ENCODE data around the gene LRP5.

LRP5 gene

DNA sequence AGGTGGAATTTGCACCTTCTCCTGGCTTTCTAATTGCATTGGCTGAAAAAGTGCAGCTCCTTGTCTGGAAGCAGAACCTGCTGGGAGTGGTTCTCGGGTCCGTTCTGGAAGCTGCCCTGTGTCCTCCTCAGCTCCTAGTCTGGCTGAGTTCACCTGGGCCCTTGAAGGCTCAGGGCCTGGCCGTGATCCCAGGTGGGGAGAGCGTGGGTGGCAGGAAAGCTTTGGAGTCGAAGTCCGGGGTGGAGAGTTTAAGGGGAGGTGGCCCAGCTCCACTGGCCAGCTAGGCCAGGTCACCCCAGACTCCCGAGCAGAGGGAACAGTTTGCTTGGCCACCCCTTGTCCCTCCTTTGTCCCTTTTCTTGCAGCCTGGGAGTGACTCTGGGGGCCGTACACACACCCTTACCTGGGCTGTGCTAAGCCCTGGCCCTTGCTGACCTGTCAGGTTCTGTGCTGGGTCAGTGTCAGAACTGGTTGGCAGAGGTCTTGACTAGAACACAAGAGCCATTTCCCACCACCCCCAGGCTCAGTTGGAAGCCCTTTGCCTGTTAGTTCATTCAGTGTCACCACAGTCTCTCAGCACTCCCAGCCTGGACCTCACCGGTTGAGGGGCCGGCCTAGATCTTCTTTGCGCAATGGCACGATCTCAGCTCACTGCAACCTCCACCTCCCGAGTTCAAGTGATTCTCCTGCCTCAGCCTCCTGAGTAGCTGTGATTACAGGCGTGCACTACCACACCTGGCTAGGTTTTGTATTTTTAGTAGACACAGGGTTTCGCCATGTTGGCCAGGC, 37.3 kb downstream of the LRP5 start:
- H3K4me1 ChIP-seq (ENCODE audit: insufficient read depth, low read length), result peaks cover 6% of the 10 kb centered on the region; the same call in 1 of the 2 replicates
- no peak overlapping the region for H3K9ac ChIP-seq (ENCODE audit: low read depth, low read length)
- no peaks in the 10 kb centered on the region for H3K36me3 ChIP-seq (ENCODE audit: insufficient read depth, low read length)
- peaks cover 4% of the 10 kb centered on the region; the same call in 1 of the 2 replicates for H3K9me3 ChIP-seq (ENCODE audit: control insufficient read depth, insufficient read depth, low read length)

DNA sequence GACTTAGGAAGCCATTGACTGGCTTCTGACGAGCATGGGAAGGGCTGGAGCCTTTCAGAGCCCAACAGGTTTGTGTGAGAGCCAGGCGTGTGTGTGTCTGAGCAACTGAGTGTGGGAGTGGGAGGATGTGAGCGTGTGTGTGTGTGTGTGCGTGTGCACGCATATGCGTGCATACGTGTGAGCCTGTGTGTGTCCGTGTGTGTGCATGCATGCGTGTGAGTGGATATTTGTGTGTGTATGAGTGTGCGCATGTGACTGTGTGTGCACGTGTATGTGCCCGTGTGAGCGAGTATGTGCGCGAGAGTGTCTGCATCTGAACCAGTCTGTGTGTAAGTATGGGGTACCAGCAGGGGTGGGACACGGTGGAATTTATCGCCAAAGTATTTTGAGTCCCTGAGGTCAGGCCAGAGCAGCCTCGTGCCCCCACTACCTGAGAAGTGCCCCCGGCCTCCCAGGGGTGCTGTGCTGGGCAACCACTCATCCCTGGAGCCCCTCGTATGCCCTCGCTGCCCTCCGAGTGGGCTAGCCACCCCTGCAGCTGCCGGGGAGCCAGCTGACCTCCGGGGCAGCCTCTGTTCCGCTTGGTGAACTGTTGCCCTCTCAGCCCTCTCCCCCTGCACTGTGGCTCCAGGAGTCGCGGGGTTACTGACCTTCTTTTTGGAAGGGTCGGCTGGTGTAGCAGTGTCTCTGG, 38.5 kb downstream of the LRP5 start:
- H3K9me3 ChIP-seq (ENCODE audit: control insufficient read depth, insufficient read depth, low read length), result no peaks in the 10 kb centered on the region
- no peak overlapping the region for H3K9ac ChIP-seq (ENCODE audit: low read depth, low read length)
- H3K4me1 ChIP-seq (ENCODE audit: insufficient read depth, low read length), result peaks cover 6% of the 10 kb centered on the region; the same call in 1 of the 2 replicates
- H3K36me3 ChIP-seq (ENCODE audit: insufficient read depth, low read length), result no peaks in the 10 kb centered on the region

DNA sequence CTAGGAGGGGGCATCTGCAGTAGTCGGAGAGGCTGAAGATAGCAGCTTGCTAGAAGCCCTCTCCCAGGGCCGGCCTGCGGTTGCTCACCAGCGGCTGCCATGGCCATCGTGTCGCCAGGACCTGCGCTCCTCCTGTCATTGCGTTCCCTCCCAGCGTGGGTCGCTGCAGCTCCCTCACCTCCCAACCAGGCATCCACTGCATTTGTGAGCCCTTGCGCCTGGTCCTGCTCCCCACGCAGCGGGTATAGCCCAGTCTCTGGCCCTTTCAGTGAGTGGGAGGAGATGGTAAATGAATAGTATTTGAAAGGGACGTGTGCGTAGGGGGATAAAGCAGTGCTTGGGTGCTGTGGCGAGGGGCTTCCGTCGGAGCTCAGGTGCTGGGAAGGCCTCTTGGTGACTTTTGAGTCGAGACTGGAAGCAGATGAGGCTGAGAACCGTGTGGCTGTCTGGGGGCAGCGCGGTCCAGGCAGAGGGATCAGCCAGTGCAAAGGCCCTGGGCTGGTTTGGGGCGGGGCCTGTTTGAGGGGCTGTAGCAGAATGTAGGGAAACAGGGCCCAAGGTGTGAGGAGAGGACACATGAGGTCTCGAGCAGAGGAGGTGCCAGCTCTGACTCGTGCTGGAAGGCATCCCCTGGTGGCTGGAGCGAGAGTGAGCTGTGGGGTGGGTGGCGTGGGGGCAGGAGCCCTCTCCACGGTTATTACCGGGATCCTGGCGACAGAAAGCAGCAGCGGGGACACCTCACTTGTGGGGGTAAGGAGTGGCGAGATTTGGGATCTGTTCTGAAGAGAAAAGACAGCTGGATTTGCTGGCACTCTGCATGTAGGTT, 39.3 kb downstream of the LRP5 start:
- Histone ChIP-seq H3K9ac (ENCODE audit: low read depth, low read length) (no peak overlapping the region), H3K9me3 (ENCODE audit: control insufficient read depth, insufficient read depth, low read length) (no peaks in the 10 kb centered on the region), H3K36me3 (ENCODE audit: insufficient read depth, low read length) (no peaks in the 10 kb centered on the region), H3K4me1 (ENCODE audit: insufficient read depth, low read length) (peaks cover 6% of the 10 kb centered on the region; the same call in 1 of the 2 replicates)

DNA sequence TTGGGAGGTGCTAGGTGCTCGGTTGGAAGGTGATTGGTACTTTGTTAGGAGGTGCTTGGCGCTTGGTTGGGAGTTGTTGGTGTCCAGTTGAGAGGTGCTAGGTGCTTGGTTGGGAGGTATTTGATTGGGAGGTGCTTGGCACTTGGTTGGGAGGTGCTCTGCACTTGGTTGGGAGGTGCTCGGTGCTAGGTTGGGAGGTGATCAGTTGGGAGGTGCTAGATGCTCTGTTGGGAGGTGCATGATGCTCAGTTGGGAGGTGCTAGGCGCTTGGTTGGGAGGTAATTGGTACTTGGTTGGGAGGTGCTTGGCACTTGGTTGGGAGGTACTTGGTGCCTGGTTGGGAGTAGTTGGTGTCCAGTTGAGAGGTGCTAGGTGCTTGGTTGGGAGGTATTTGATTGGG, 40.2 kb downstream of the LRP5 start:
- H3K36me3 ChIP-seq (ENCODE audit: insufficient read depth, low read length), result no peaks in the 10 kb centered on the region
- no peak overlapping the region for H3K9ac ChIP-seq (ENCODE audit: low read depth, low read length)
- no peaks in the 10 kb centered on the region for H3K9me3 ChIP-seq (ENCODE audit: control insufficient read depth, insufficient read depth, low read length)
- peaks cover 6% of the 10 kb centered on the region; the same call in 1 of the 2 replicates for H3K4me1 ChIP-seq (ENCODE audit: insufficient read depth, low read length)

DNA sequence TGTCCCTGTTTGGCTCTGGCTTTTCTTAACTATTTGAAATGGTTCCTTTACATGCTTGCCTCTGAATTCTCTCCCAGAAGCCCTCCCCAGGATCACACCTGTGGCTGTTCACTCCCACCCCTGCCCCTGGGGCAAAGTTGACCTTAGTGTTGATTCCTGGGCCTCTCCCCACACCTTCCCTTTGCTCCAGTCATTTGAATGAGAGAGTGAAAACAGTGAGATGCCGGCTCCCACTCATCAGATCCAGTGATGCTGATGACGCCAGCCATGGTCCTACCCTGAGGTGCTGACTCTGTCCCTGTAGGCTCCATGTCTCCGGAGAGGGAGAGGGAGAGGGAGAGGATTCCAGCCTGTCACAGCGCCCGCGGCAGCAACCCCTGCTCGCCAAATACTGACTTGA, 40.7 kb downstream of the LRP5 start:
- no peaks in the 10 kb centered on the region for H3K36me3 ChIP-seq (ENCODE audit: insufficient read depth, low read length)
- H3K9ac ChIP-seq (ENCODE audit: low read depth, low read length), result no peak overlapping the region
- H3K4me1 ChIP-seq (ENCODE audit: insufficient read depth, low read length), result peaks cover 6% of the 10 kb centered on the region; the same call in 1 of the 2 replicates
- no peaks in the 10 kb centered on the region for H3K9me3 ChIP-seq (ENCODE audit: control insufficient read depth, insufficient read depth, low read length)

DNA sequence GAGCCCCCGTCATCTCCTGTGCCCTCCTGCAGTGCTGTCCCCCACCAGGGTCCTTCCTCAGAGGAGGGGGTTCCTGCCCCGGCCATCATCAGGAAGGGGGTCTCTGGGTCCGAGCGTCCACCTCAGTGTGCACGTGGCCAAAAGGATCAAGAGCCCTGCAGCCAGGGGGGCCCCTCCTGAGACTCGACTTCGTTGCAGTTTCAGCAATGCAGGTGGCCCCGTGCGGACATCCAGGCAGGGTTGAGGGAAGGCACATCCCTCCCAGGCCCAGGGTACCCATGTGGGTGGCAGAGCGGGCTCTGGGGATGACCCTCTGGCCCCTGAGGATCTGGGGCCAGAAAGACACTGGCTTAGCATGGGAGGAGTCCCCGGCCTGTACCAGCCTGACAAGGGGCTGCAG, 41.3 kb downstream of the LRP5 start:
- no peaks in the 10 kb centered on the region for H3K36me3 ChIP-seq (ENCODE audit: insufficient read depth, low read length)
- H3K9ac ChIP-seq (ENCODE audit: low read depth, low read length), result no peak overlapping the region
- H3K9me3 ChIP-seq (ENCODE audit: control insufficient read depth, insufficient read depth, low read length), result no peaks in the 10 kb centered on the region
- peaks cover 6% of the 10 kb centered on the region; the same call in 1 of the 2 replicates for H3K4me1 ChIP-seq (ENCODE audit: insufficient read depth, low read length)

DNA sequence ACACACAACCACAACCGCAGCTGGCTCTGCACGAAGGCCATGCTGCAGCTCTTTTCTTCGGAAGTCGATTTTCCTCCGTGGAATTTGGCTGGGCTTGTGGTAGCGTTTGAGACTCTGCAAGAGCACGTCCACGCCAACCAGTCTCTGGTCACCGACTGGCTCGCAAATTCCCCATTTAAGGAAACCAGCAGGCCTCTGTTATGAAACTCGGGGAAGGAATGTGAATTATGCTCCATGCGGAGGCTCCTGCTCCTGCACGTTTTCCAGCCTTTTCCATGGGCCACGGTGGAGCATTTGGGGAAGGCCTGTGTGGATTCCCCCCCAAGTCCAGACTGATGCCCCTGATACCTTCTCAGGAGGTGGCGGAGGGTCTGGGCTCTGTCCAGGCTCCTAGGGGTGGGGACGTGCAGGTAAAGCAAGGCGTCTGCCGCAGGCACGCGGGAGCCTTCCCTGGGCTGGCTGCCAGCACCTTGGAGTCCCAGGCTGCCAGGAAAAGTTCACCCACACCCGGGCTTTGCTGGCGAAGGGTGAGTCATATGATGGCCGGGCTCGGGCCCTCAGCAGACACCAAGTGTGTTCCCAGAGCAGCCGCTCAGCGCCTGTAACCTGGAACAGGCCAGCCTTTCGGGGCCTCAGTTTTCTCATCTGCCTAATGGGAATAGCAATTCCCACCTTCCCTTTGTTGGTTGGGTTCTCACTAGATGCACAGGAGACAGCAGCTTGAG, 41.9 kb downstream of the LRP5 start:
- Histone ChIP-seq H3K36me3 (ENCODE audit: insufficient read depth, low read length) (no peaks in the 10 kb centered on the region), H3K9ac (ENCODE audit: low read depth, low read length) (no peak overlapping the region), H3K4me1 (ENCODE audit: insufficient read depth, low read length) (peaks cover 6% of the 10 kb centered on the region; the same call in 1 of the 2 replicates), H3K9me3 (ENCODE audit: control insufficient read depth, insufficient read depth, low read length) (no peaks in the 10 kb centered on the region)

DNA sequence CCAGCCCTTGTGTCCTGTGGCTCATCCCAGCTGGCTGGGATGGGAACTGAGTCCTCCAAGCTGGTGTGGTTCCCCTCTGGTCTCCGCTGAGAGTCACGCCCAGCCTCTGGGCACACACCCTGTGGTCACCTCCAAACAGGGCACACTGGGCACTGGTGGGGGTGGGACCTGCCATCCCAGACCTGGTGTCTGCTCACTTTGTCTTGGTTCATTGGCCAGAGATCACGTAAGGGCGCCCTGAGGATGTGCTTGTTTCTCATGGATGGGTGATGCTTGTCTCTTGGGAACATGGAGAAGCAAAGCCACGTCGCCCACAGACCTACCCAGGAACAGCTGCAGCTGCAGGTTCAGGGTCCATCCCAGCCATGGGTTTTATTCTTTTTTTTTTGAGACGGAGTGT, 43.1 kb downstream of the LRP5 start:
- no peak overlapping the region for H3K9ac ChIP-seq (ENCODE audit: low read depth, low read length)
- no peaks in the 10 kb centered on the region; the same call in 1 of the 2 replicates for H3K36me3 ChIP-seq (ENCODE audit: insufficient read depth, low read length)
- H3K9me3 ChIP-seq (ENCODE audit: control insufficient read depth, insufficient read depth, low read length), result no peaks in the 10 kb centered on the region
- H3K4me1 ChIP-seq (ENCODE audit: insufficient read depth, low read length), result peaks cover 6% of the 10 kb centered on the region; the same call in 1 of the 2 replicates

DNA sequence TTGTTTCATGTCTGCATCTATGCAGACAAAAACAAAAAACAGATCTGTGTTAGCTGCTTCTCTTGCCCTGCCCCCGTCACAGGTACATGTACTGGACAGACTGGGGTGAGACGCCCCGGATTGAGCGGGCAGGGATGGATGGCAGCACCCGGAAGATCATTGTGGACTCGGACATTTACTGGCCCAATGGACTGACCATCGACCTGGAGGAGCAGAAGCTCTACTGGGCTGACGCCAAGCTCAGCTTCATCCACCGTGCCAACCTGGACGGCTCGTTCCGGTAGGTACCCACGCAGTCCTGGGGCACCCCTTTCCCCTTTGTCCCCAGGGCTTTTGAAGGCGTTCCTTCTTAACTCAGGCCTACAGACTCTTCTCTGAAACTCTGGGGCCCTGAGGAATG, 45.2 kb downstream of the LRP5 start:
- Histone ChIP-seq H3K9me3 (ENCODE audit: control insufficient read depth, insufficient read depth, low read length) (no peaks in the 10 kb centered on the region), H3K4me1 (ENCODE audit: insufficient read depth, low read length) (peaks cover 6% of the 10 kb centered on the region; the same call in 1 of the 2 replicates), H3K9ac (ENCODE audit: low read depth, low read length) (no peak overlapping the region), H3K36me3 (ENCODE audit: insufficient read depth, low read length) (no peaks in the 10 kb centered on the region; the same call in 1 of the 2 replicates)

DNA sequence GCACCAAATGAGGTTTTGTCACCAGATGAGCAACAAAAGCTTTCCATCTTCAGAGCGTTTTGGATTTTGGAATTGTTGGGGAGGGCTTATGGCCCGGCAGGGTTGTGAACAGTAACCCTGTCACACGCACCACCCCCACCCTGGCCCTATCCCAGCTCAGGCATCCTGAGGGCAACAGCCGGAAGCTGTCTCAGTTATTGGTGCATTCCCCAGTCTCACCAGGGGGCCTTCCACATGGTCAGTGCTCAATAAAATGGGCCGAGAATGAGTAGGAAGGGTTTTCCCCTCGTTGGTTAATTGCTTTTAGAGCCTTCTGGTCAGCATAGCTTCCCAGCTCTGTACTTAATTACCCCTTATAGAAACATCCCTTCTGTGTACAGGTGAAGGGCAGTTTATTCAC, 46.0 kb downstream of the LRP5 start:
- Histone ChIP-seq H3K9ac (ENCODE audit: low read depth, low read length) (no peak overlapping the region), H3K36me3 (ENCODE audit: insufficient read depth, low read length) (no peaks in the 10 kb centered on the region; the same call in 1 of the 2 replicates), H3K4me1 (ENCODE audit: insufficient read depth, low read length) (peaks cover 6% of the 10 kb centered on the region; the same call in 1 of the 2 replicates), H3K9me3 (ENCODE audit: control insufficient read depth, insufficient read depth, low read length) (no peaks in the 10 kb centered on the region)

DNA sequence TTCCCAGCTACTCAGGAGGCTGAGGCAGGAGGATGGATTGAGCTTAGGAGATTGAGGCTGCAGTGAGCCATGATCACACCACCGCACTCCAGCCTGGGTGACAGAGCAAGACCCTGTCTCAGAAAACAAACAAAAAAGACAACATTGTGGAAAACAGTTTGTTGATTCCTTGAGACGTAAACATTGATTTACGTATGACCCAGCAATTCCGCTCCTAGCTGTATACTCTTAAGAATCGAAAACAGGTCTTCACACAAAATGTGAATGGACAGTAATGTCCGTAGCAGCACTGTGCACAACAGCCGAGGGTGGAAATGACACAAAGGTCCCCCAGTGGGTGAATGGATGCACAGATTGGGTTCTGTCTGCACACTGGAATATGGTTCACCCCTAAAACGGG, 49.3 kb downstream of the LRP5 start:
- no peaks in the 10 kb centered on the region for H3K9me3 ChIP-seq (ENCODE audit: control insufficient read depth, insufficient read depth, low read length)
- H3K36me3 ChIP-seq (ENCODE audit: insufficient read depth, low read length), result no peaks in the 10 kb centered on the region; the same call in none of the 2 replicates
- H3K4me1 ChIP-seq (ENCODE audit: insufficient read depth, low read length), result no peaks in the 10 kb centered on the region
- no peak overlapping the region for H3K9ac ChIP-seq (ENCODE audit: low read depth, low read length)

DNA sequence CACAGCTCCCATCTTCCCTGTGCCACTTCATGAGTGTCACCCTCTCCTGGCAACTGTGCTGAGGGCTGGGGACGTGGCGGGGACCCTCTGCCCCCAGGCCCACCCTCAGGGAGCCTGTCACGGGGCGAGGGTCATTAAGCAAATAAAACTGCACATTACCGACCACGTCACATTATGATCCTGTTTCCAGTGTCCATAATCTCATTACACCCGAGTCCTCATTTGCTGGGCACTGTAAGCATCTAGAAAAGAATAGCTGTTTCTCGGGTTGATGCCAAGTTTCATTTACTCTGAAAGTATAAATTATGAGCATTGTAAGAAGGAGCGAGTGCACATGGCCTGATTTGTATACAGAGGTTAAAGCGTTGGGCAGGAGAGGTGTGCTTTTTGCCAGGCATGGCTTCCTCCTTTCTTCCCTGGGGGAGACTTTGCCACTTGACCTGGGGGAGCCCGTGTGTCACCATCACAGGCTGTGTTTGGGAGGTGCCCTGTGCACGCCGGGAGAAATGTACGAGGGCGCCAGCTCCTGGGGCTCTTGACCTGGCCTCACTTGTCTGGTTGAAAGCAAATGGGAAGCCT, 50.5 kb downstream of the LRP5 start:
- no peaks in the 10 kb centered on the region for H3K9me3 ChIP-seq (ENCODE audit: control insufficient read depth, insufficient read depth, low read length)
- H3K36me3 ChIP-seq (ENCODE audit: insufficient read depth, low read length), result peaks cover 4% of the 10 kb centered on the region
- no peaks in the 10 kb centered on the region for H3K4me1 ChIP-seq (ENCODE audit: insufficient read depth, low read length)
- H3K9ac ChIP-seq (ENCODE audit: low read depth, low read length), result no peak overlapping the region

DNA sequence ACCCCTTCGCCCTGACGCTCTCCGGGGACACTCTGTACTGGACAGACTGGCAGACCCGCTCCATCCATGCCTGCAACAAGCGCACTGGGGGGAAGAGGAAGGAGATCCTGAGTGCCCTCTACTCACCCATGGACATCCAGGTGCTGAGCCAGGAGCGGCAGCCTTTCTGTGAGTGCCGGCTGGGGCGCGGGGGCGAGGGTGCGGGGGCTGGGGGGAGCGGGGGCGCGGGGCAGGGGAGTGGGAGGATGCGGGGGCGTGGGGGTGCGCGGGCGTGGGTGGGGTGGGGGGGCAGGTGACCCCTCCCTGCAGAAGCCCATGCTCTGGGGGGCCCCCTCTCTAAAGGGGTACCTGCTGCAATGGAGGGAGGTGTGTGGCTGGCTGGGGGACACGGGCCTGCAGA, 51.4 kb downstream of the LRP5 start:
- Histone ChIP-seq H3K9ac (ENCODE audit: low read depth, low read length) (no peak overlapping the region), H3K9me3 (ENCODE audit: control insufficient read depth, insufficient read depth, low read length) (no peaks in the 10 kb centered on the region), H3K36me3 (ENCODE audit: insufficient read depth, low read length) (peaks cover 4% of the 10 kb centered on the region), H3K4me1 (ENCODE audit: insufficient read depth, low read length) (no peaks in the 10 kb centered on the region)
